ENCODE data around the gene CSF2. TPM values are rescaled to one million over a fixed set of nuclear protein-coding genes. Genes with fewer than 3 reads are reported as not detected.

Gene CSF2
- total and polyA plus RNA-seq, 2 of the 4 experiments (the other 2 are of a cell fraction): 0.31 TPM; not detected in 1

DNA sequence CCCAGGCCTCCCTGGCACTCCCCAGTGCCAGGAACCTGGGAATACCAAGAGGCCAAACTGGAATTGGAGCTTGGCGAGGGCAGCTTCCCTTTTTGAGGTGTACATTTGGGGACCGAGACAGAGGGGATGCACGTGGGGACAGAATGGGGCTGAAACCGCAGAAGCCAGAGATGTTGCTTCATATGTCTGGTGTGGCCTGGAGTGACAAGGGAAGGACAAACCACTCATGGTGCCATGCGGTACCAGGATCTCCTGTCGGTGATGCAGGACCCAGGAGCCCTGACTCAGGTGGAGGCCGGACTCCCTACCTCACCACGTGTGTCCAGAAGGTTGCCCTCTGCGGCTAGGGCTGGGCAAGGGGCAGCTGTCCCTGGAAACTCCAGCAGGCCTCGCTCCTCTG lies 4.0 kb upstream of the CSF2 start (continued):
- TF ChIP-seq, protein P1, sequence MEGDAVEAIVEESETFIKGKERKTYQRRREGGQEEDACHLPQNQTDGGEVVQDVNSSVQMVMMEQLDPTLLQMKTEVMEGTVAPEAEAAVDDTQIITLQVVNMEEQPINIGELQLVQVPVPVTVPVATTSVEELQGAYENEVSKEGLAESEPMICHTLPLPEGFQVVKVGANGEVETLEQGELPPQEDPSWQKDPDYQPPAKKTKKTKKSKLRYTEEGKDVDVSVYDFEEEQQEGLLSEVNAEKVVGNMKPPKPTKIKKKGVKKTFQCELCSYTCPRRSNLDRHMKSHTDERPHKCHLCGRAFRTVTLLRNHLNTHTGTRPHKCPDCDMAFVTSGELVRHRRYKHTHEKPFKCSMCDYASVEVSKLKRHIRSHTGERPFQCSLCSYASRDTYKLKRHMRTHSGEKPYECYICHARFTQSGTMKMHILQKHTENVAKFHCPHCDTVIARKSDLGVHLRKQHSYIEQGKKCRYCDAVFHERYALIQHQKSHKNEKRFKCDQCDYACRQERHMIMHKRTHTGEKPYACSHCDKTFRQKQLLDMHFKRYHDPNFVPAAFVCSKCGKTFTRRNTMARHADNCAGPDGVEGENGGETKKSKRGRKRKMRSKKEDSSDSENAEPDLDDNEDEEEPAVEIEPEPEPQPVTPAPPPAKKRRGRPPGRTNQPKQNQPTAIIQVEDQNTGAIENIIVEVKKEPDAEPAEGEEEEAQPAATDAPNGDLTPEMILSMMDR (conservative IDR thresholded peaks at IDR 0.05; ENCODE audit: low read depth, low read length): no peak
- no peak for TF ChIP-seq MAZ (IDR thresholded peaks at IDR 0.05; ENCODE audit: borderline replicate concordance, low read depth, low read length)

DNA sequence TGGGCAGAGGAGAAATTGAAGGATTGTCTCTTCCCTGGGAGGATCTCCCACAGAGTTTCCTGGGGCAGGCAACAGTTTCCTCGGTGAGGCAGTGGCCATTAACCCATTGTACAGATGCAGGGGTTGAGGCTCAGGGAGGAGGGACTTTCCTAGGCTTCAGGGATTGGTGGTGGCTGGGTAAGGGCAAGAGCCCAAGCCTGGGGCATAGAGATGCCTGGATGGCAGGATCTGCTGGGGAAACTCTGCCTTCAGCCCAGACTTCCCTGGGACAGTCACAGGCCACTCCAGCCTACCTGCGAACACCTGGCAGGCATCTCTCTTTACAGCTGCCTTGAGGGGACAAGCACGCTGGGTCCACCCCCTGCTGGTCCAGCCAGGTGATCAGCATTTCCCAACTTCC lies 3.6 kb upstream of the CSF2 start:
- Histone ChIP-seq H2BK120ac (ENCODE audit: low read depth, low read length) (no peak overlapping the region), H3K27ac (ENCODE audit: insufficient read depth, low read length) (no peak overlapping the region), H3K9me1 (ENCODE audit: insufficient read depth, low read length) (peaks cover 8% of the 10 kb centered on the region; the same call in 1 of the 2 replicates), H3K79me1 (ENCODE audit: low read depth in 1 of 2, low read length in 2 of 2) (no peaks in the 10 kb centered on the region), H2AK9ac (replicated peaks; ENCODE audit: low read depth, low read length, poor library complexity) (peak overlapping the region; percentile 44), H4K91ac (ENCODE audit: insufficient read depth, low read depth, low read length) (no peak overlapping the region; the same call in 1 of the 2 replicates), H4K20me1 (ENCODE audit: insufficient read depth, low read length) (no peaks in the 10 kb centered on the region), H3K4me1 (ENCODE audit: control insufficient read depth, insufficient read depth, low read length) (peaks cover 10% of the 10 kb centered on the region), H2AK5ac (ENCODE audit: low read depth, low read length) (peak overlapping the region; percentile 50; the same call in 1 of the 2 replicates), H3K56ac (ENCODE audit: extremely low read depth, insufficient read depth, low read length) (no peak overlapping the region), H3K9me3 (ENCODE audit: control insufficient read depth, insufficient read depth, low read length) (no peaks in the 10 kb centered on the region), H2BK5ac (ENCODE audit: low read depth, low read length, poor library complexity, severe bottlenecking) (no peak overlapping the region), H3K4me3 (ENCODE audit: insufficient read depth, low read depth, low read length) (no peak overlapping the region), H2BK15ac (ENCODE audit: low read depth, low read length) (no peak overlapping the region), H3K23ac (ENCODE audit: low read depth, low read length) (no peak overlapping the region), H4K8ac (ENCODE audit: low read depth in 2 of 2, low read length in 2 of 2) (no peak overlapping the region; a peak in 1 of 4 replicates), H3K36me3 (ENCODE audit: control insufficient read depth, insufficient read depth, low read length) (no peaks in the 10 kb centered on the region), H3K9ac (ENCODE audit: low read depth, low read length) (no peak overlapping the region), H4K5ac (ENCODE audit: low read depth, low read length) (no peak overlapping the region), H3K14ac (replicated peaks; ENCODE audit: low read depth, low read length) (no peak overlapping the region), H3K4me2 (ENCODE audit: low read depth, low read length) (no peak overlapping the region), H3K18ac (ENCODE audit: low read depth, low read length) (no peak overlapping the region), H3K4ac (ENCODE audit: low read depth, low read length) (peak overlapping the region; percentile 71; the same call in 1 of the 2 replicates), H2BK20ac (ENCODE audit: low read depth, low read length) (peak overlapping the region; percentile 20; the same call in 1 of the 2 replicates), H2AFZ (replicated peaks; ENCODE audit: low read length, poor library complexity) (no peak overlapping the region), H3K27me3 (ENCODE audit: control insufficient read depth, insufficient read depth, low read length) (no peaks in the 10 kb centered on the region)
- ChIA-PET CTCF (no interaction called here), POLR2A (ENCODE audit: unreplicated experiment) (no interaction called here)
- in situ Hi-C loops (cut with MboI; ENCODE audit: low sequenced_read_pairs) (loop anchor here (5.0 to 10.0 kb wide), 2 partner anchors 112 to 295 kb away; partner anchors contain the start of gene SLC22A5), dilution Hi-C loops (cut with HindIII; ENCODE audit: low sequenced_read_pairs, unreplicated experiment) (no loop called here), intact Hi-C loops (cut with micrococcal nuclease) (loop anchor here (5.0 to 10.0 kb wide), 2 partner anchors 312 to 425 kb away; partner anchors contain the start of gene IRF1)
- ATAC-seq (ENCODE audit: low read depth): no peak
- WGBS, 2 experiments (ENCODE audit: extremely low coverage in 2 of 2, insufficient read length in 1 of 2): 100% methylated on average over 1 of the region's 3 CpGs; no CpG with 5 or more reads in 1 of the 2 experiments
- DNase-seq: no peak
- BruUV-seq (replicated peaks): no TSS peak
- TF ChIP-seq CEBPB (IDR thresholded peaks at IDR 0.05; ENCODE audit: low read depth, low read length) (no peak), MAFK (IDR thresholded peaks at IDR 0.05; ENCODE audit: low read depth, low read length) (no peak), SMC3 (IDR thresholded peaks at IDR 0.05; ENCODE audit: low read depth, low read length) (no peak), MXI1 (IDR thresholded peaks at IDR 0.05; ENCODE audit: borderline replicate concordance, low read depth, low read length) (no peak), MAZ (IDR thresholded peaks at IDR 0.05; ENCODE audit: borderline replicate concordance, low read depth, low read length) (no peak), BHLHE40 (IDR thresholded peaks at IDR 0.05; ENCODE audit: low read depth, low read length) (no peak), RCOR1 (IDR thresholded peaks at IDR 0.05; ENCODE audit: insufficient replicate concordance, low read length) (no peak), NFE2L2 (IDR thresholded peaks at IDR 0.05; ENCODE audit: low read depth, low read length) (no peak), POLR2A (IDR thresholded peaks at IDR 0.05; ENCODE audit: low read depth, low read length) (no peak)
- TF ChIP-seq, protein P1 (conservative IDR thresholded peaks at IDR 0.05; ENCODE audit: low read depth, low read length): no peak
- TF ChIP-seq, protein P2, sequence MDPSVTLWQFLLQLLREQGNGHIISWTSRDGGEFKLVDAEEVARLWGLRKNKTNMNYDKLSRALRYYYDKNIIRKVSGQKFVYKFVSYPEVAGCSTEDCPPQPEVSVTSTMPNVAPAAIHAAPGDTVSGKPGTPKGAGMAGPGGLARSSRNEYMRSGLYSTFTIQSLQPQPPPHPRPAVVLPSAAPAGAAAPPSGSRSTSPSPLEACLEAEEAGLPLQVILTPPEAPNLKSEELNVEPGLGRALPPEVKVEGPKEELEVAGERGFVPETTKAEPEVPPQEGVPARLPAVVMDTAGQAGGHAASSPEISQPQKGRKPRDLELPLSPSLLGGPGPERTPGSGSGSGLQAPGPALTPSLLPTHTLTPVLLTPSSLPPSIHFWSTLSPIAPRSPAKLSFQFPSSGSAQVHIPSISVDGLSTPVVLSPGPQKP (IDR thresholded peaks at IDR 0.05; ENCODE audit: borderline replicate concordance, low read depth, low read length): no peak
